HEK293 (cell line): Measurements from ENCODE around the gene TBL1X.

Source experiments
- CTCF ChIA-PET: fragments of 350-600 bp; formaldehyde crosslinking; extraction: SDS; loops from one replicate; lab custom pipeline; 2021; ENCODE audit warnings: antibody characterized with exemption; lab: Yijun Ruan, JAX
- POLR2A ChIA-PET: fragments of 300-600 bp; formaldehyde crosslinking; extraction: SDS; loops from one replicate; lab custom pipeline; 2020; ENCODE audit warnings: antibody characterized with exemption, inconsistent platforms; lab: Yijun Ruan, JAX
- H3K27ac ChIP-seq: fragments of 200-500 bp; sonication (Bioruptor generic); 2 replicates; pipeline ENCODE4 v1.5.1; 2014; ENCODE audit warnings: low read depth, low read length, control low read depth, inconsistent platforms; ENCODE audit errors: extremely low read depth
- H3K36me3 ChIP-seq, 2 experiments: fragments of 200-500 bp in 1 of 2; sonication (Bioruptor generic) in 1 of 2; 1 replicate in 1 of 2; 2 replicates in 1 of 2; pipeline ENCODE4 v1.5.1; 2014 to 2017; ENCODE audit warnings: inconsistent platforms in 2 of 2, low read length in 2 of 2; ENCODE audit not compliant: control insufficient read depth in 2 of 2, insufficient read depth in 1 of 2
- H3K4me1 ChIP-seq: fragments of 200-500 bp; sonication (Bioruptor generic); 2 replicates; pipeline ENCODE4 v1.5.1; 2014; ENCODE audit warnings: mild to moderate bottlenecking, low read length, inconsistent platforms; ENCODE audit not compliant: control insufficient read depth, insufficient read depth
- H3K4me3 ChIP-seq: 2 replicates; pipeline ENCODE4 v1.5.1; 2011; ENCODE audit warnings: low read depth, mild to moderate bottlenecking, control low read depth, low read length, moderate library complexity
- H3K9me3 ChIP-seq: fragments of 200-500 bp; sonication (Bioruptor generic); 2 replicates; pipeline ENCODE4 v1.5.1; 2014; ENCODE audit warnings: low read depth, low read length, inconsistent platforms; ENCODE audit not compliant: control insufficient read depth, insufficient read depth
- MEIS1 ChIP-seq: sonication (generic); formaldehyde crosslinking; IDR thresholded peaks from 2 replicates; pipeline ENCODE4 v1.8.1; 2022; ENCODE audit warnings: missing genetic modification reagents, mild to moderate bottlenecking, borderline replicate concordance
- TCF7L2 ChIP-seq: IDR thresholded peaks from 2 replicates; pipeline ENCODE4 v1.6.1; 2011; ENCODE audit warnings: low read depth, mild to moderate bottlenecking, inconsistent platforms, low read length, moderate library complexity, borderline replicate concordance
- TRIM28 ChIP-seq: IDR thresholded peaks from 2 replicates; pipeline ENCODE4 v1.6.1; 2011; ENCODE audit warnings: low read length, control low read depth, borderline replicate concordance
- ZBTB20 ChIP-seq: fragments of 450-650 bp; formaldehyde crosslinking; IDR thresholded peaks from 2 replicates; pipeline ENCODE4 v1.5.1; 2016; ENCODE audit warnings: missing biosample characterization, missing genetic modification characterization
- ZBTB7A ChIP-seq: fragments of 450-650 bp; formaldehyde crosslinking; IDR thresholded peaks from 2 replicates; pipeline ENCODE4 v1.5.1; 2016; ENCODE audit warnings: low read depth, missing biosample characterization, missing genetic modification characterization
- ZFP41 ChIP-seq: fragments of 450-650 bp; formaldehyde crosslinking; IDR thresholded peaks from 2 replicates; pipeline ENCODE4 v1.5.1; 2016; ENCODE audit warnings: missing biosample characterization, missing genetic modification characterization, borderline replicate concordance
- ZNF114 ChIP-seq: fragments of 450-650 bp; formaldehyde crosslinking; IDR thresholded peaks from 2 replicates; pipeline ENCODE4 v1.5.0; 2017; ENCODE audit warnings: missing biosample characterization, missing genetic modification characterization
- ZNF157 ChIP-seq: fragments of 450-650 bp; formaldehyde crosslinking; IDR thresholded peaks from 2 replicates; pipeline ENCODE4 v1.5.1; 2016; ENCODE audit warnings: missing biosample characterization, missing genetic modification characterization
- ZNF2 ChIP-seq: fragments of 450-650 bp; formaldehyde crosslinking; IDR thresholded peaks from 2 replicates; pipeline ENCODE4 v1.5.1; 2016; ENCODE audit warnings: missing biosample characterization, missing genetic modification characterization
- ZNF302 ChIP-seq: fragments of 450-650 bp; formaldehyde crosslinking; IDR thresholded peaks from 2 replicates; pipeline ENCODE4 v1.5.1; 2016; ENCODE audit warnings: missing biosample characterization, missing genetic modification characterization, low read depth
- ZNF404 ChIP-seq: fragments of 450-650 bp; formaldehyde crosslinking; IDR thresholded peaks from 2 replicates; pipeline ENCODE4 v1.5.1; 2017; ENCODE audit warnings: missing biosample characterization, missing genetic modification characterization
- ZNF521 ChIP-seq: fragments of 450-650 bp; formaldehyde crosslinking; IDR thresholded peaks from 2 replicates; pipeline ENCODE4 v1.5.1; 2017; ENCODE audit warnings: missing biosample characterization, mild to moderate bottlenecking, missing genetic modification characterization
- ZNF560 ChIP-seq: fragments of 450-650 bp; formaldehyde crosslinking; IDR thresholded peaks from 2 replicates; pipeline ENCODE4 v1.5.1; 2017; ENCODE audit warnings: missing biosample characterization, missing genetic modification characterization, borderline replicate concordance
- ZNF654 ChIP-seq: fragments of 450-650 bp; formaldehyde crosslinking; IDR thresholded peaks from 2 replicates; pipeline ENCODE4 v1.5.1; 2016; ENCODE audit warnings: low read depth, missing biosample characterization, missing genetic modification characterization
- ZNF768 ChIP-seq: fragments of 450-650 bp; formaldehyde crosslinking; IDR thresholded peaks from 2 replicates; pipeline ENCODE4 v1.5.1; 2018; ENCODE audit warnings: missing biosample characterization, mild to moderate bottlenecking, missing genetic modification characterization
- ZNF785 ChIP-seq: fragments of 450-650 bp; formaldehyde crosslinking; IDR thresholded peaks from 2 replicates; pipeline ENCODE4 v1.5.1; 2016; ENCODE audit warnings: missing biosample characterization, missing genetic modification characterization
- ZNF830 ChIP-seq: fragments of 450-650 bp; IDR thresholded peaks from 2 replicates; pipeline ENCODE4 v1.5.0; 2018; ENCODE audit warnings: missing biosample characterization, missing genetic modification characterization, low read depth, mild to moderate bottlenecking, moderate library complexity
- TF ChIP-seq, protein P1 (sequence below): fragments of 450-650 bp; formaldehyde crosslinking; IDR thresholded peaks from 2 replicates; pipeline ENCODE4 v1.5.1; 2016; ENCODE audit warnings: missing biosample characterization, missing genetic modification characterization
- TF ChIP-seq, protein P2 (sequence below): fragments of 450-650 bp; formaldehyde crosslinking; conservative IDR thresholded peaks from 2 replicates; pipeline ENCODE4 v1.5.1; 2016; ENCODE audit warnings: low read depth, missing biosample characterization, missing genetic modification characterization
- TF ChIP-seq, protein P3 (sequence below): fragments of 450-650 bp; formaldehyde crosslinking; IDR thresholded peaks from 2 replicates; pipeline ENCODE4 v1.5.1; 2016; ENCODE audit warnings: missing biosample characterization, missing genetic modification characterization
- TF ChIP-seq, protein P4 (sequence below): fragments of 450-650 bp; formaldehyde crosslinking; IDR thresholded peaks from 2 replicates; pipeline ENCODE4 v1.5.1; 2016; ENCODE audit warnings: missing biosample characterization, missing genetic modification characterization

Gene TBL1X

DNA sequence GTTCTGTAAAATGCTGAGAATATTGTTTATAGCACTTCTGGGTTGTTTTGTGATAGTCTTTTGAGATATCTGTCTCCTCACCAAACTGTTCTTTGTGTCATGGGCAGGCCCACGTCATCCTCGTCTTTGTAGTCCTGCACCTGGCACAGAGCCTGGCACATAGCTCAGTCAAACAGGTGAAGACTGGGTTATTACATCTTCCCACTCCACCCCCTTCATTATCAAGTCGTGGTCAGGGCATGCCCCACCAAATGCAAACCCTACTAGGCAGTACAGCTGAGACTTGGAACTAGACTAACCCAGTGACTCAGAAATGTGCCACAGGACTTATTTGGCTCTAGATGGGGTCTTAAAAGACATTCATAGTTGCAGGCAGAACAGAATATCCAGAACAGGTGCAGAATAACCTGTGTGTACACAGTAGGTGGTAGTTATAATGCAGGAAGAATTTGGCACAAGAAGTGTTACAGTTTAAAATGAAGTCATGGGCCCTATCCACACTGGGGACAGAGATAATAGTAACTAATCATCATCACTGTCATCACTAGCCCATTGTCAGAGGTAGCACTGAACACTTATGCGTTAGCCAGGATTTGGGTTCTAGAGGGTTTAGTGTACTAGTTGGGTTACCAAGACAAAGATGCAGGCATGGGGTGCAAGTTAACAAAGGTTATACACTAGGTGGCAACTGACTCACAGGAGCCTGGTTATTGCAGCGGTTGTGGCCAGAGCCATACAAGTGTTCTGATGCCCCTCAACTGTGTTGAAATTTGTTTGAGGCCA is 74.9 kb downstream of the TBL1X start:
- Histone ChIP-seq H3K4me3 (no peak overlapping the region), H3K36me3 (no peaks in the 10 kb centered on the region), H3K9me3 (no peaks in the 10 kb centered on the region), H3K4me1 (no peaks in the 10 kb centered on the region), H3K27ac (no peak overlapping the region)
- ChIA-PET CTCF (no interaction called here), POLR2A (no interaction called here)
- TF ChIP-seq ZNF157 (tag by site-specific recombination) (peak; percentile 90), ZNF2 (tag by site-specific recombination) (no peak)

DNA sequence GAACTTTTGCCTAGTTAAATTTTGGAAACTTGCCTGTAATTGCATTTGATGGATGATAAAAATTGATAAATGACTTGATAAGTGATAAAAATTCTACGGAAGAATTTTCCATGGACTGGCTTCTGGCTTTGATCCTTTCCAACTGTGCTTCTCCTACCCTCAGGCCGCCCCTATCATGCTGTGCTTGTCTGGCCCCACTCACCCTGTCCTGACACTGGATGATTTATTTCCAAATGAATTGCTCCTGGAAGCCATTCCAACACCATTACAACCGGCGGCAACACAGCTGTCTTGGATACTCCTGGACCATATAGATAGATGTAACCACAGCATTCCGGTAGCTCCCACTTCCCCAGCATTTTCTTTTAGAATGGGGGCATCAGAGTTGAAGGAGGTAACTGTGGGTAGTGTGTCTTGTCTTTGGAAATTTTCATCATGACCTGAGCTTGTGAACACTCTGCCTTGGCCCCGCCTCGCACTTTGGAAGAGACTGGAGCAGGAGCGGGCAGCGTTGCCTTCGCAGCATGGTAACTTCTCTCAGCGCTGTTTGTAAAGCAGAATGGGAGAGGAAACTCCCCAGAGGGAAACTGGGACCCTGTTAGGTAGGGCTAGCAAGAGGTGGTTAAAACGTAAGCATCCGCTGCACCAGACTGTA is 77.4 kb downstream of the TBL1X start:
- ChIA-PET CTCF (no interaction called here), POLR2A (no interaction called here)
- TF ChIP-seq, protein P1, sequence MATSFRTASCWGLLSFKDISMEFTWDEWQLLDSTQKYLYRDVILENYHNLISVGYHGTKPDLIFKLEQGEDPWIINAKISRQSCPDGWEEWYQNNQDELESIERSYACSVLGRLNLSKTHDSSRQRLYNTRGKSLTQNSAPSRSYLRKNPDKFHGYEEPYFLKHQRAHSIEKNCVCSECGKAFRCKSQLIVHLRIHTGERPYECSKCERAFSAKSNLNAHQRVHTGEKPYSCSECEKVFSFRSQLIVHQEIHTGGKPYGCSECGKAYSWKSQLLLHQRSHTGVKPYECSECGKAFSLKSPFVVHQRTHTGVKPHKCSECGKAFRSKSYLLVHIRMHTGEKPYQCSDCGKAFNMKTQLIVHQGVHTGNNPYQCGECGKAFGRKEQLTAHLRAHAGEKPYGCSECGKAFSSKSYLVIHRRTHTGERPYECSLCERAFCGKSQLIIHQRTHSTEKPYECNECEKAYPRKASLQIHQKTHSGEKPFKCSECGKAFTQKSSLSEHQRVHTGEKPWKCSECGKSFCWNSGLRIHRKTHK (tag by site-specific recombination) = no peak
- TF ChIP-seq ZNF114 (tag by site-specific recombination) (no peak), ZFP41 (tag by site-specific recombination) (no peak), ZBTB7A (tag by site-specific recombination) (no peak), ZNF302 (tag by site-specific recombination) (no peak), ZNF768 (tag by site-specific recombination) (no peak), ZBTB20 (tag by site-specific recombination) (no peak), MEIS1 (0 out of 2 replicates have a peak, but pooled peaks have one; percentile 38), ZNF785 (tag by site-specific recombination) (no peak), ZNF560 (tag by site-specific recombination) (no peak), TRIM28 (peak; percentile 67; the same call in 1 of the 2 replicates), ZNF654 (tag by site-specific recombination) (no peak), ZNF830 (no peak), TCF7L2 (peak; percentile 94), ZNF521 (tag by site-specific recombination) (no peak), ZNF404 (tag by site-specific recombination) (no peak)
- TF ChIP-seq, protein P2, sequence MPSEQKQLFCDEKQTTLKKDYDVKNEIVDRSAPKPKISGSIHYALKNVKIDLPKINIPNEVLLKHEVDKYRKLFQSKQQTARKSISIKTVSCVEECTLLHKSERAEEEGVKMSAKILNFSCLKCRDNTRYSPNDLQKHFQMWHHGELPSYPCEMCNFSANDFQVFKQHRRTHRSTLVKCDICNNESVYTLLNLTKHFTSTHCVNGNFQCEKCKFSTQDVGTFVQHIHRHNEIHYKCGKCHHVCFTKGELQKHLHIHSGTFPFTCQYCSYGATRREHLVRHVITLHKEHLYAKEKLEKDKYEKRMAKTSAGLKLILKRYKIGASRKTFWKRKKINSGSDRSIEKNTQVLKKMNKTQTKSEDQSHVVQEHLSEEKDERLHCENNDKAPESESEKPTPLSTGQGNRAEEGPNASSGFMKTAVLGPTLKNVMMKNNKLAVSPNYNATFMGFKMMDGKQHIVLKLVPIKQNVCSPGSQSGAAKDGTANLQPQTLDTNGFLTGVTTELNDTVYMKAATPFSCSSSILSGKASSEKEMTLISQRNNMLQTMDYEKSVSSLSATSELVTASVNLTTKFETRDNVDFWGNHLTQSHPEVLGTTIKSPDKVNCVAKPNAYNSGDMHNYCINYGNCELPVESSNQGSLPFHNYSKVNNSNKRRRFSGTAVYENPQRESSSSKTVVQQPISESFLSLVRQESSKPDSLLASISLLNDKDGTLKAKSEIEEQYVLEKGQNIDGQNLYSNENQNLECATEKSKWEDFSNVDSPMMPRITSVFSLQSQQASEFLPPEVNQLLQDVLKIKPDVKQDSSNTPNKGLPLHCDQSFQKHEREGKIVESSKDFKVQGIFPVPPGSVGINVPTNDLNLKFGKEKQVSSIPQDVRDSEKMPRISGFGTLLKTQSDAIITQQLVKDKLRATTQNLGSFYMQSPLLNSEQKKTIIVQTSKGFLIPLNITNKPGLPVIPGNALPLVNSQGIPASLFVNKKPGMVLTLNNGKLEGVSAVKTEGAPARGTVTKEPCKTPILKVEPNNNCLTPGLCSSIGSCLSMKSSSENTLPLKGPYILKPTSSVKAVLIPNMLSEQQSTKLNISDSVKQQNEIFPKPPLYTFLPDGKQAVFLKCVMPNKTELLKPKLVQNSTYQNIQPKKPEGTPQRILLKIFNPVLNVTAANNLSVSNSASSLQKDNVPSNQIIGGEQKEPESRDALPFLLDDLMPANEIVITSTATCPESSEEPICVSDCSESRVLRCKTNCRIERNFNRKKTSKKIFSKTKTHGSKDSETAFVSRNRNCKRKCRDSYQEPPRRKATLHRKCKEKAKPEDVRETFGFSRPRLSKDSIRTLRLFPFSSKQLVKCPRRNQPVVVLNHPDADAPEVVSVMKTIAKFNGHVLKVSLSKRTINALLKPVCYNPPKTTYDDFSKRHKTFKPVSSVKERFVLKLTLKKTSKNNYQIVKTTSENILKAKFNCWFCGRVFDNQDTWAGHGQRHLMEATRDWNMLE (tag by site-specific recombination) = no peak
- TF ChIP-seq, protein P3, sequence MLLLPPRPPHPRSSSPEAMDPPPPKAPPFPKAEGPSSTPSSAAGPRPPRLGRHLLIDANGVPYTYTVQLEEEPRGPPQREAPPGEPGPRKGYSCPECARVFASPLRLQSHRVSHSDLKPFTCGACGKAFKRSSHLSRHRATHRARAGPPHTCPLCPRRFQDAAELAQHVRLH (tag by site-specific recombination) = no peak
- TF ChIP-seq, protein P4, sequence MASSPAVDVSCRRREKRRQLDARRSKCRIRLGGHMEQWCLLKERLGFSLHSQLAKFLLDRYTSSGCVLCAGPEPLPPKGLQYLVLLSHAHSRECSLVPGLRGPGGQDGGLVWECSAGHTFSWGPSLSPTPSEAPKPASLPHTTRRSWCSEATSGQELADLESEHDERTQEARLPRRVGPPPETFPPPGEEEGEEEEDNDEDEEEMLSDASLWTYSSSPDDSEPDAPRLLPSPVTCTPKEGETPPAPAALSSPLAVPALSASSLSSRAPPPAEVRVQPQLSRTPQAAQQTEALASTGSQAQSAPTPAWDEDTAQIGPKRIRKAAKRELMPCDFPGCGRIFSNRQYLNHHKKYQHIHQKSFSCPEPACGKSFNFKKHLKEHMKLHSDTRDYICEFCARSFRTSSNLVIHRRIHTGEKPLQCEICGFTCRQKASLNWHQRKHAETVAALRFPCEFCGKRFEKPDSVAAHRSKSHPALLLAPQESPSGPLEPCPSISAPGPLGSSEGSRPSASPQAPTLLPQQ (tag by site-specific recombination) = no peak
- no peaks in the 10 kb centered on the region for H3K9me3 ChIP-seq
- H3K4me3 ChIP-seq = no peak overlapping the region
- no peaks in the 10 kb centered on the region for H3K36me3 ChIP-seq
- no peak overlapping the region for H3K27ac ChIP-seq
- no peaks in the 10 kb centered on the region for H3K4me1 ChIP-seq
